Upper lobe of left lung (tissue), 4 donors: ENCODE measurements around the gene SCAMP5.

ENCODE experiments used
- CTCF ChIP-seq, 6 experiments: fragments of 450-650 bp in 4 of 6; fragments of 200-600 bp in 2 of 6; sonication (generic) in 2 of 6; IDR thresholded peaks; one replicate each; pipeline ENCODE4 v1.5.1; 2016 to 2019; ENCODE audit warnings: antibody characterized with exemption in 6 of 6
- EP300 ChIP-seq, 4 donors: sonication (generic); formaldehyde crosslinking; IDR thresholded peaks; one replicate each; pipeline ENCODE4 v1.5.1; 2017; ENCODE audit warnings: antibody characterized with exemption in 4 of 4, control low read depth in 2 of 4
- POLR2AphosphoS5 ChIP-seq, 2 donors: sonication (generic); formaldehyde crosslinking; IDR thresholded peaks; one replicate each; pipeline ENCODE4 v1.5.1; 2017; ENCODE audit warnings: antibody characterized with exemption in 2 of 2

- TF ChIP-seq CTCF (IDR thresholded peaks at IDR 0.05) (no peak), POLR2AphosphoS5 (IDR thresholded peaks at IDR 0.05) (no peak), EP300 (IDR thresholded peaks at IDR 0.05) (no peak)
Observed at GRCh38 chr15:74951006-74951405, 44.4 kb upstream of the SCAMP5 start.
